Lung (tissue), 12 donors: ENCODE results near the gene SYTL2. TPM values are rescaled to one million over a fixed set of nuclear protein-coding genes. Genes with fewer than 3 reads are reported as not detected.

ENCODE experiments used
- ATAC-seq: fragments of 200-7000 bp; cut with Tn5 transposase; one replicate; pipeline ENCODE4 v1.9.1; 2020; ENCODE audit warnings: moderate number of reproducible peaks; ENCODE audit not compliant: insufficient read depth, low FRiP score
- DNase-seq, 3 donors: peaks; one replicate each; pipeline ENCODE4 v3.0.0-alpha.2; 2013 to 2017
- H3K27ac ChIP-seq, 2 donors: one replicate each; pipeline ENCODE4 v1.5.1; 2013; ENCODE audit warnings: mild to moderate bottlenecking in 2 of 2, moderate library complexity in 2 of 2, control low read depth in 1 of 2, inconsistent platforms in 1 of 2, low read depth in 1 of 2, low read length in 1 of 2
- H3K27me3 ChIP-seq, 3 donors: one replicate each; pipeline ENCODE4 v1.5.1; 2013; ENCODE audit warnings: low read length in 2 of 3; ENCODE audit not compliant: control insufficient read depth in 3 of 3, insufficient read depth in 3 of 3
- H3K36me3 ChIP-seq, 4 donors: one replicate each; pipeline ENCODE4 v1.5.1; 2013; ENCODE audit warnings: low read length in 4 of 4, mild to moderate bottlenecking in 1 of 4, moderate library complexity in 1 of 4; ENCODE audit not compliant: control insufficient read depth in 4 of 4, insufficient read depth in 4 of 4
- H3K4me1 ChIP-seq, 5 donors: one replicate each; pipeline ENCODE4 v1.5.1; 2013; ENCODE audit warnings: low read length in 5 of 5, mild to moderate bottlenecking in 2 of 5, moderate library complexity in 1 of 5; ENCODE audit not compliant: control insufficient read depth in 5 of 5, insufficient read depth in 5 of 5
- H3K4me3 ChIP-seq: one replicate; pipeline ENCODE4 v1.5.1; 2013; ENCODE audit warnings: mild to moderate bottlenecking, control low read depth, moderate library complexity
- H3K9ac ChIP-seq, 2 donors: one replicate each; pipeline ENCODE4 v1.5.1; 2013; ENCODE audit warnings: low read length in 2 of 2, control low read depth in 1 of 2; ENCODE audit not compliant: insufficient read depth in 1 of 2
- H3K9me3 ChIP-seq, 4 donors: one replicate each; pipeline ENCODE4 v1.5.1; 2013; ENCODE audit warnings: low read length in 3 of 4, mild to moderate bottlenecking in 1 of 4, moderate library complexity in 1 of 4; ENCODE audit not compliant: control insufficient read depth in 4 of 4, insufficient read depth in 3 of 4
- CTCF ChIP-seq: IDR thresholded peaks from 2 replicates; pipeline ENCODE4 v1.5.1; 2012; ENCODE audit warnings: mild to moderate bottlenecking; ENCODE audit errors: control extremely low read depth, extremely low read depth
- WGBS, 2 donors: extraction: QIAGEN DNeasy Blood & Tissue Kit; methylation state at CpG; one replicate each; pipeline ENCODE4 v1.1.7; 2013; 5-methylcytosine and 5-hydroxymethylcytosine counted together
- polyA plus RNA-seq, 2 donors: library from polyadenylated mRNA; stranded (reverse); fragments of 200-250 nt; gene quantifications; one replicate each; pipeline ENCODE4 v1.2.1, GENCODE V29; 2013
- total RNA-seq, 2 donors: library from RNA; depleted of rRNA in 1 of 2; stranded (reverse); fragments of >200 nt in 1 of 2; gene quantifications; one replicate each; pipeline ENCODE4 v1.2.1, GENCODE V29; 2014 to 2021
- donor health status: control.
- donor health status: control.
- donor health status: Bipolar disorder and iron deficiency.
- donor health status: healthy.
- donor health status: DM: yes; HTN: yes; CAD: no.

Gene SYTL2
- total and polyA plus RNA-seq, 4 donors = 6.7 to 39.0 (median 16.5) TPM

- no peak overlapping the region for H3K4me3 ChIP-seq
- TF ChIP-seq CTCF = no peak
- H3K27ac ChIP-seq = no peak overlapping the region
- no peaks in the 10 kb centered on the region for H3K9me3 ChIP-seq
- no peaks in the 10 kb centered on the region for H3K36me3 ChIP-seq
- no peaks in the 10 kb centered on the region for H3K27me3 ChIP-seq
- no peak for DNase-seq
- WGBS, 2 donors = 76 to 89% methylated on average over 3 of the region's 3 CpGs
- no peak for ATAC-seq
- peak overlapping the region in 1 of 2 donors; percentile 26 for H3K9ac ChIP-seq
- H3K4me1 ChIP-seq = peaks cover 0 to 22% (median 13%) of the 10 kb centered on the region in 5 donors
These were observed 14.7 kb upstream of the SYTL2 start for GRCh38 chr11:85825616-85826015.

GRCh38 chr11:85823816-85824215 is 12.9 kb upstream of the SYTL2 start:
- no peak overlapping the region for H3K4me3 ChIP-seq
- no peak for TF ChIP-seq CTCF
- H3K9ac ChIP-seq = no peak overlapping the region
- H3K4me1 ChIP-seq = peaks cover 0 to 22% (median 7%) of the 10 kb centered on the region in 5 donors
- 67 to 68% methylated on average over 2 of the region's 2 CpGs for WGBS, 2 donors
- peak; percentile 22 for ATAC-seq
- no peaks in the 10 kb centered on the region for H3K9me3 ChIP-seq
- no peaks in the 10 kb centered on the region for H3K27me3 ChIP-seq
- no peaks in the 10 kb centered on the region for H3K36me3 ChIP-seq
- no peak overlapping the region for H3K27ac ChIP-seq
- DNase-seq = peak; percentile 25 to 71 (median 64)

GRCh38 chr11:85822814-85823213 is 11.9 kb upstream of the SYTL2 start:
- DNase-seq = no peak
- 97 to 98% methylated on average over 3 of the region's 3 CpGs for WGBS, 2 donors
- ATAC-seq = no peak

More at GRCh38 chr11:85822814-85823213, 11.9 kb upstream of the SYTL2 start:
- Histone ChIP-seq H3K4me1 (peaks cover 0 to 18% (median 7%) of the 10 kb centered on the region in 5 donors), H3K9me3 (no peaks in the 10 kb centered on the region), H3K27me3 (no peaks in the 10 kb centered on the region), H3K36me3 (no peaks in the 10 kb centered on the region), H3K9ac (no peak overlapping the region), H3K27ac (no peak overlapping the region), H3K4me3 (no peak overlapping the region)
- no peak for TF ChIP-seq CTCF
